Stimulated activated CD8-positive, alpha-beta memory T cell treated with anti-CD3 and anti-CD28 coated beads, Interleukin-4, amount 100 ng/mL, for 1 hour (primary cell): ENCODE results near the gene LMNTD1.
"Not testable (repeated sequence)": the region's sequence is repeated elsewhere in the genome, so short reads cannot be mapped to it uniquely, and the experiment has no call there.

Experiments used
- DNase-seq, 2 donors: peaks; one replicate each; pipeline ENCODE4 v3.0.0-alpha.2; 2020; ENCODE audit warnings: low read depth in 2 of 2, low spot score in 1 of 2

The LMNTD1 gene

GRCh38 chr12:25493682-25494081 lies 59.4 kb downstream of the LMNTD1 start:
- DNase-seq = no peak

- DNase-seq = no peak
Measured at GRCh38 chr12:25491396-25492325, 61.4 kb downstream of the LMNTD1 start.

GRCh38 chr12:25488956-25489870 lies 63.9 kb downstream of the LMNTD1 start:
- DNase-seq = not testable (repeated sequence)

GRCh38 chr12:25482625-25483024 lies 70.5 kb downstream of the LMNTD1 start:
- DNase-seq = no peak

GRCh38 chr12:25480145-25480544 lies 72.9 kb downstream of the LMNTD1 start:
- no peak for DNase-seq

- no peak for DNase-seq
Measured at GRCh38 chr12:25477217-25477616, 75.9 kb downstream of the LMNTD1 start.

GRCh38 chr12:25472453-25472852 lies 80.6 kb downstream of the LMNTD1 start:
- no peak for DNase-seq

GRCh38 chr12:25469861-25470260 lies 83.2 kb downstream of the LMNTD1 start:
- DNase-seq = no peak

GRCh38 chr12:25469368-25469767 lies 83.7 kb downstream of the LMNTD1 start:
- no peak for DNase-seq

GRCh38 chr12:25463521-25463920 lies 89.6 kb downstream of the LMNTD1 start:
- no peak for DNase-seq

GRCh38 chr12:25463005-25463404 lies 90.1 kb downstream of the LMNTD1 start:
- no peak for DNase-seq

GRCh38 chr12:25459541-25459951 lies 93.5 kb downstream of the LMNTD1 start:
- DNase-seq = no peak

- no peak for DNase-seq
Measured at GRCh38 chr12:25458047-25458552, 95.0 kb downstream of the LMNTD1 start.

GRCh38 chr12:25456474-25456873 lies 96.6 kb downstream of the LMNTD1 start:
- no peak for DNase-seq

GRCh38 chr12:25455696-25456095 lies 97.4 kb downstream of the LMNTD1 start:
- no peak for DNase-seq

GRCh38 chr12:25449007-25449406 lies 104.1 kb downstream of the LMNTD1 start:
- no peak for DNase-seq

GRCh38 chr12:25447046-25447445 lies 106.0 kb downstream of the LMNTD1 start:
- no peak for DNase-seq

- no peak for DNase-seq
Measured at GRCh38 chr12:25438638-25439037, 114.4 kb downstream of the LMNTD1 start.

GRCh38 chr12:25436206-25437030 lies 116.7 kb downstream of the LMNTD1 start:
- no peak for DNase-seq

- no peak for DNase-seq
Measured at GRCh38 chr12:25435431-25435830, 117.7 kb downstream of the LMNTD1 start.

- no peak for DNase-seq
Measured at GRCh38 chr12:25434515-25434914, 118.6 kb downstream of the LMNTD1 start.
